ENCODE data around the gene SCFD1. TPM values are rescaled to one million over a fixed set of nuclear protein-coding genes. Genes with fewer than 3 reads are reported as not detected.

SCFD1 gene
- total RNA-seq, 1 experiment from 2014 or later: 61.9 TPM

GRCh38 chr14:30768791-30769190 lies 146.7 kb downstream of the SCFD1 start:
- Histone ChIP-seq H3K36me3 (ENCODE audit: insufficient read depth, low read length, poor library complexity, severe bottlenecking) (no peaks in the 10 kb centered on the region), H3K9me3 (ENCODE audit: low read depth, low read length, poor library complexity, severe bottlenecking) (peaks cover 5% of the 10 kb centered on the region), H3K4me3 (ENCODE audit: low read depth, low read length, poor library complexity, severe bottlenecking) (no peak overlapping the region), H3K27ac (ENCODE audit: low read depth, low read length, poor library complexity, severe bottlenecking) (no peak overlapping the region), H3K4me1 (ENCODE audit: insufficient read depth, low read length, poor library complexity, severe bottlenecking) (no peaks in the 10 kb centered on the region), H3K27me3 (replicated peaks; ENCODE audit: insufficient read depth, low read depth, low read length, poor library complexity) (peaks cover 30% of the 10 kb centered on the region)
- intact Hi-C loops (cut with micrococcal nuclease; ENCODE audit: unreplicated experiment): no loop called here
- no TSS peak for BruUV-seq (replicated peaks)
- TF ChIP-seq EZH2 (IDR thresholded peaks at IDR 0.05; ENCODE audit: borderline replicate concordance, low read depth, low read length, poor library complexity, severe bottlenecking) (no peak), CTCF (conservative IDR thresholded peaks at IDR 0.05; ENCODE audit: low read depth, low read length) (no peak)
- CTCF ChIA-PET: no interaction called here
- no peak for DNase-seq (ENCODE audit: low spot score)
- POLR2A ChIA-PET (ENCODE audit: low non-redundant PET): no interaction called here

- CTCF ChIA-PET: no interaction called here
These were observed 148.3 kb downstream of the SCFD1 start for GRCh38 chr14:30770376-30770775.

GRCh38 chr14:30771595-30771994 lies 149.5 kb downstream of the SCFD1 start:
- ChIA-PET POLR2A (ENCODE audit: low non-redundant PET) (no interaction called here), CTCF (no interaction called here)
- Histone ChIP-seq H3K27ac (ENCODE audit: low read depth, low read length, poor library complexity, severe bottlenecking) (no peak overlapping the region), H3K27me3 (replicated peaks; ENCODE audit: insufficient read depth, low read depth, low read length, poor library complexity) (peaks cover 30% of the 10 kb centered on the region), H3K36me3 (ENCODE audit: insufficient read depth, low read length, poor library complexity, severe bottlenecking) (no peaks in the 10 kb centered on the region), H3K4me3 (ENCODE audit: low read depth, low read length, poor library complexity, severe bottlenecking) (no peak overlapping the region), H3K9me3 (ENCODE audit: low read depth, low read length, poor library complexity, severe bottlenecking) (no peaks in the 10 kb centered on the region), H3K4me1 (ENCODE audit: insufficient read depth, low read length, poor library complexity, severe bottlenecking) (no peaks in the 10 kb centered on the region)
- BruUV-seq (replicated peaks): no TSS peak
- intact Hi-C loops (cut with micrococcal nuclease; ENCODE audit: unreplicated experiment): no loop called here
- TF ChIP-seq CTCF (conservative IDR thresholded peaks at IDR 0.05; ENCODE audit: low read depth, low read length) (no peak), EZH2 (IDR thresholded peaks at IDR 0.05; ENCODE audit: borderline replicate concordance, low read depth, low read length, poor library complexity, severe bottlenecking) (no peak)
- no peak for DNase-seq (ENCODE audit: low spot score)

More at GRCh38 chr14:30770376-30770775, 148.3 kb downstream of the SCFD1 start:
- no peak for TF ChIP-seq EZH2 (IDR thresholded peaks at IDR 0.05; ENCODE audit: borderline replicate concordance, low read depth, low read length, poor library complexity, severe bottlenecking)
- no peak for TF ChIP-seq CTCF (conservative IDR thresholded peaks at IDR 0.05; ENCODE audit: low read depth, low read length)
- peaks cover 30% of the 10 kb centered on the region for H3K27me3 ChIP-seq (replicated peaks; ENCODE audit: insufficient read depth, low read depth, low read length, poor library complexity)
- POLR2A ChIA-PET (ENCODE audit: low non-redundant PET): no interaction called here
- no peak overlapping the region for H3K27ac ChIP-seq (ENCODE audit: low read depth, low read length, poor library complexity, severe bottlenecking)
- no peaks in the 10 kb centered on the region for H3K4me1 ChIP-seq (ENCODE audit: insufficient read depth, low read length, poor library complexity, severe bottlenecking)
- BruUV-seq (replicated peaks): no TSS peak
- H3K9me3 ChIP-seq (ENCODE audit: low read depth, low read length, poor library complexity, severe bottlenecking): no peaks in the 10 kb centered on the region
- intact Hi-C loops (cut with micrococcal nuclease; ENCODE audit: unreplicated experiment): no loop called here
- no peak for DNase-seq (ENCODE audit: low spot score)
- H3K4me3 ChIP-seq (ENCODE audit: low read depth, low read length, poor library complexity, severe bottlenecking): no peak overlapping the region
- H3K36me3 ChIP-seq (ENCODE audit: insufficient read depth, low read length, poor library complexity, severe bottlenecking): no peaks in the 10 kb centered on the region
